Activated naive CD8-positive, alpha-beta T cell treated with anti-CD3 and anti-CD28 coated beads, Interleukin-2, amount 50 U/mL, for 16 hours (primary cell): ENCODE measurements around the gene TCFL5.

Experiments used
- DNase-seq: peaks from one replicate; pipeline ENCODE4 v3.0.0-alpha.2; 2020; ENCODE audit warnings: low read depth, low spot score

The TCFL5 gene

DNA sequence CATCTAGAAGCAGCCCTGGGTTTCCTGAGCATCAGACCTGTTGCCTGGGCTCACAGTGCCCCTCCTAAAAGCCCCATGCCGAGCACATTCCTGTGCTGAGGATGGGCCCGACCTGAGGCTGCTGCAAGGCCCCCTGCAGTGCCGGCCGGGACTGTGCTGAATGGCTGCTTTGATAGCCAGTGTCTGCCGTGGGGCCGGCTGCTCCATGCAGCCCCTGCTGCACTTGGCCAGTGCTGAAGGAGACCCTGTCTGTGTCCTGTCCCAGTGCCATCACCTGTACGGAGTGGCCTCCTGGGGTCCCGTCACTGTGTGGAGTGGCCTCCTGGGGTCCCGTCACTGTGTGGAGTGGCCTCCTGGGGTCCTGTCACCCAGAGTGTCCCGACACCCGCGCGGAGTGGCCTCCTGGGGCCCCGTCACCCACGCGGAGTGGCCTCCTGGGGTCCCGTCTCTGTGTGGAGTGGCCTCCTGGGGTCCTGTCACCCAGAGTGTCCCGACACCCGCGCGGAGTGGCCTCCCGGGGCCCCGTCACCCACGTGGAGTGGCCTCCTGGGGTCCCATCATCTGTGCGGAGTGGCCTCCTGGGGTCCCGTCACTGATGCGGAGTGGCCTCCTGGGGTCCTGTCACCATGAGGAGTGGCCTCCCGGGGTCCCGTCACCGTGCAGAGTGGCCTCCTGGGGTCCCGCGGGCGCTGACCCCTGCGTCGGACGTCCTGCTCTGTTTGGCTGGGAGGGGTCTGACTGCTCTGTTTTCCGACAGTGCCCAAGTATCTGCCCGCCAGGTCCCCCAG, 37.7 kb downstream of the TCFL5 start:
- DNase-seq = no peak

DNA sequence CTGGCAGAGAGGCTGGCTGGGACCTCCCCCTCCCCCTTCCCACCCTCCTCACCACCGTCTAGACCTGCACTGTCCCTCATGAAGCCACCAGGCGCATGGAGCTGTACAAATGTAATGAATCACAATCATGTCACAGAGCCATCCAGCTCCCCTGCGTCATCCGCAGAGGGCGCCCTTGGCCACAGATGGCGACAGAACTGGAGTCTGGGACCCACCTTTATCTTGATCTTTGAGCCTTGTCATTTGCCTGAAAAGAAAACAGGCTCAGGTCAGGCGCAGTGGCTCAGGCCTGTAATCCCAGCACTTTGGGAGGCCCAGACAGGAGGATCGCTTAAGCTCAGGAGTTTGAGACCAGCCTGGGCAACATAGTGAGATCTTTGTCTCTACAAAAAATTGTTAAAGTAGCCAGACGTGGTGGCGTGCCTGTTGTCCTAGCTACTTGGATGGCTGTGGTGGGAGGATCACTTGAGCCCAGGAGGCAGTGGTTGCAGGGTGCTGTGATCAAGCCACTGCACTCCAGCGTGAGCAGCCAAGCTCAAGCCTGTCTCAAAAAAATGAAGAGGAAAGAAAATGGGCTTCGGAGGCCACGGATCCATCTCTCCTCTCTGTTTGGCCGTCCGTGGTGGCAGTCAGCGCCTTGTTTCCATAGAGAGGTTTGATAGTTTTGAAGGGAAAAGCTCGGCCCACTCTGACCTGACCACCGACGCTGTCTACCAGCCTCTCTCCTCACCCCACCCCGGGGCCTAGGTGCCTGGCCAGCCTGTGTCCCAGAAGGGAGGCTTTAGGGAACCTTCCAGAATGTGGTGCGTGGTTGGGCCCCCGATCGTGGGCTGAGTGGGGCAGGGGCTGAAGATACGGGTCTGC, 38.6 kb downstream of the TCFL5 start:
- no peak for DNase-seq

DNA sequence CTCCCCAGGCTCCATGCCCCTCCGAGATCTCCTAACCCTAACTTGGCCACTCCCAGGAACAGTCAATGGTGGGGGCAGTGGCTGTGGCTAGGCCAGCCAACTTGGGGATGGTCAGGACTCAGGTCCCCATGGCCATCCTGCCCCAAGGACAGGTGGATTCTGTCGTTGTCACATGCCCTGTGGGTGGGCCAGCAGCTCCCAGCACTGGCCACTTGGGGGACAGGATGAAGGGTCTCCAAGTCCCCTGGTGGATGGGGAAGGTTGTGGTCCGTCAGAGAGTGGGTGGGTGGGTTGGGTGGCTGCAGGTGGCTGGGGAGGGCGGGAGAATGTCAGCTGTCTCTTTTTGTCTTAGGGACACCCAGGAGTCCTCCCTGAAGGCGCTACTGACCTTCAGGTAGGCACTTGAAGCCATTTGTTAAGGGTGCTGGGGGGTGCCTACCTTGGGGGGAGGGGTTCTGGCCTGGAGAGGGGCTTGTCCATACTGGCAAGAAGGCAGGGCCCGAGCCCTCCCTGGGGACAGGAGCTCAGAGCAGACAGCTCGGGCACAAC, 39.3 kb downstream of the TCFL5 start:
- DNase-seq = no peak

DNA sequence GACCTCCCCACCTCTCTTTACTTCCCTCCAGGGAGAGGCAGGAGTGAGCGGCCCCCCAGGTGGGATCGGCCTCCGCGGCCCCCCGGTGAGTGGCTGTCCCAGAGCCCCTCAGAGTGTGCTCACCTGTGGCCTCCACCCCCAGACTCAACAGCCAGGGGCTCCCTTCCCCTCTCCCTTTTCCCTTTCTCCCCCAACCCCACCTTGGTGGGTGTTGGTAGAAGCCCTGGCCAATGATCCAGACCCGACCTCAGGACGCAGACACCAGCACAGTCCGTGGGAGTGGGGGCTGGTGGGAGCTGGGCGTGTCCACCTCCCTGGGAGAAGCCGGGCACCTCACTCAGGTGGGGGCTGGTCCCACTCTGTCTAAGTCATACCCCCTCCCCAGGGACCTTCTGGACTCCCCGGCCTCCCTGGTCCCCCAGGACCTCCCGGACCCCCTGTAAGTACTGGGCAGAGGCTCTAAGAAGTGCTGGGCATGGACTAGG, 39.9 kb downstream of the TCFL5 start:
- no peak for DNase-seq

DNA sequence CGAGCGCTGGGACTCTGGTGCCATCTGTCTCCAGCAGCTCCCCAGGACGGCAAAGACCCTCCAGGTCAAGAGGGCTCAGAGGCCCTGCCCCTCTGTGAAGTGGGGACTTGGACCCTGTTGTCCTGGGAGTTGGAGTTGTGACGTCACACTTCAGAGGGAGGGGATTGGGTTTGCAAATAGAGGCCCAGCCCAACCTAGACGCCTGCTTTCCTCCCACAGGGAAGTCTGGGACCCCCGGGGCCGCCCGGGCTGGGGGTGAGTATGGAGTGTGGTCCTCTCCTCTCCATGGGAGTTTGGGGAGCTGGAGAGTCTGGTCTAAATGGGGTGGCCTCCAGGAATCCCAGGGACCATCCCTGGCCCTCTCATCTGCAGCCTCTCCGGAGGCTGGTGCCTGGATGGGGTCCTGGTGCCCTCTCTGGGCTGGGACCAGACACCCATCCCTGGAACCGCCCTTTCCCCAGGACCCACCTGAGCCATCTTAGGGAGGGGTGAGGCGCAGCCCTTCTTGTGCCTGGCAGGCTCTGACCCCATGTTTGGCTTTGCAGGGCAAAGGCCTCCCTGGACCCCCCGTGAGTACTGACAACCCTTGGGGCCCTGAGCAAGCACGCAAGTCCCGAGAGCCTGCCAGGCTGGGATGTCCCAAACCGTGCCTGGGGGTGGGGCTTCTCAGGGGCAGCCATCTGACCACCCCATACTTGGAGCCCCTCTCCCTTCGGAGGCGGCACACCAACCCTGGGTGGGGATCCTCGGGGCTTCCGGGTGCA, 40.5 kb downstream of the TCFL5 start:
- no peak for DNase-seq

DNA sequence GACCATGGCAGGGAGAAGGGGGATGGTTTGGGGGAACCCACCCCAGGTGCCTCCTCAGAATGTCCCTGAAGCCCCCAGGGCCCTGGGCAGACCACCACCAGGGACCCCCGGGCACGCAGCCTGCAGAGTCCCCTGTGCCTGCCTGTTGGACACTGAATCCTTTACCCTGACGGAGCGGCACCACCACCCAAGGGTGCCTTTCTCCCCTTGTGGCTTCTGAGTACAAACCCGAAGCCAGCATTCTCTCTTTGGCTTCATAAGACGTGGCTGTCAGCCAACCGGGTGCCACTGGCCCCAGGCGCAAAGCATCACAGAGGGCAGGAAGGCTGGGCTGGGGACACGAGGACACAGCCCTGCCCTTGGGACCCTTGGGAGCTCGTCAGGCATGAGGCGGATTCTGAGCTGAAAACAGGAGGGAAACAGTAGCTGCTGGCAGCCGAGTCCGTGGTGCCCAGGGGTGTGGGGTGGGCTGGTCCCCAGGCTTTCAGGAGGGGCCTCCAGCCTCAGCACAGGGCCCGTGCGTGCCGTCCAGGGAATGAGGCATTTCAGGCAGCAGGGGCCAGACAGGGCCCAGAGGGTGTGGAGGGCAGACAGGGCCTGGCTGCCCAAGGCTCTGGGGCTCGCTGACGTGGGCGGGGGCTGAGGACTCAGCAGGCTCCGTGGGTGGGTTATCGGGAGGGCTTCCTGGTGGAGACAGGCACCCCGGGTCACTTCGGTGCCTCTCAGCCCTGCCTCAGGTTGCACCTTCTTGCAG, 41.2 kb downstream of the TCFL5 start:
- no peak for DNase-seq

DNA sequence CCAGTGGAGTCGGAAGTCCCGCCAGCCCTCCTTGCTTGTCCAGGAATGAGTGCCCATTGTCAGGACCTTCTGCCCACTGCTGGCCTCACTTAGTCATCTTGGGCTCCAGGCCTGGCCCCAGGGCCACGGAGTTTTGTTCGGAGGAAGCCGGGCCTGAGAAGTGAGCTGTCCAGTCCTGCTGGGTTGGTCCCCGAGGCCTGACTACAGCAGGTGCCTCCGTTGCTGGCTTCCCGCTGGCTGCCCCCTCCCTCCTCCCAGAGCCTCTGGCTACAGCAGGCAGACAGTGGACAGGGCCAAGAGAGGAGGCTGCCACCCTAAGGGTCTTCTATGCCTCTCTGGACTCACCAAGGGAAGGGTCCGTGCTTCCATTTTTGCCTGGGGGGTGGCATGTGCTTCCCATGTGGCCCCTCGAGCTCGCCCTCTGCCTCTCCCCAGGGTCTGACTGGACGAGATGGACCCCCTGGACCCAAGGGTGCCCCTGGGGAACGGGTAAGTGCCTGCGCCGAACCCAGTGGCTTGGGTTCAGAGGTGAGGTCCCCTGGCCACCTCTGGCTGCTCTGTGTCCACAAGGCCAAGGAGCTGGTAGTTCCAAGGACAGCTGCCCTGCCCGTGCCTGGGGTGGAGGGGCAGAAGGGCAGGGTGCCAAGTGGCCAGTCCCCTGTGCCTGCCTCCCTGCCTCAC, 42.0 kb downstream of the TCFL5 start:
- no peak for DNase-seq

DNA sequence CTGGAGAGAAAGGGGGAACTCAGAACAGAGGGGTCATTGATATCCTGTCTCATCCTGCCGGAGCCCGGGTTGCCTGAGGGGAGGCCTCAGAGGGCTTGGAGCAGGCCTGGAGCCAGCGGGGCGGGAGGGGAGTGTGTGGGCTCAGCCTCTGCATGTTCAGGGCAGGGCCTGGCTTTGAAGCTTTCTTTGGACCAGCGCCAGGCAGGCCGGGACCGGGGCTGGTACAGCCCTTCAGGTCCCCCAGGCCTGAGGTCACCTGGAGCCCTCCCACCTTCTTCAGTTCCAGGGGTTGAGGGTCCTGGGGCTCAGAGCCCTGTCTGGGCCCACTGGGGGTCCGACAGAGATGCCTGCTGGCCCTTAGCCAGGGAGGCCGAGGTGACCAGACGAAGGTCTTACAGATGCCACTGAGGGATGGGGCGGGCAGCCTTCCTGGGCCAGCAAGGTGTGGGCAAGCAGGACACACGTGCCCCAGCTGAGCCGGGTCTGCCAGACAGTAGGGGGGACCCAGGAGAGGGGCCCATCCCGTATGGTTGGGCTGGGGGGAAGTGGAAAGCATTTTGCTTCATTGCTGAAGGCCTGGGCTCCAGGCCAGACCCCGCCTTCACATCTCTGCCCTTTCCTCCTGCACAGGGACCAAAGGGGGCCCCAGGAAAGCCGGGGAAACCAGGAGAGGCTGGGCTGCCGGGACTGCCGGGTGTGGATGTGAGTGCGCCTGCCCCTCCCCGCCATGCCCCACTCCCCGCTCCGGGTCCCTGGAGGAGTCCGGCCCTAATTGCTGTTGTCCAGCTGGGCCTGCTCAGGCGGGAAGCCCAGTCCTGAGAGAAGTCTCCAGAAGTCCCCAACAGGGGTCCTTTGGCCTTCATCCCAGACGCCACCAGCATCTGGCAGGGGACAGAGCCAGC, 42.8 kb downstream of the TCFL5 start:
- no peak for DNase-seq

DNA sequence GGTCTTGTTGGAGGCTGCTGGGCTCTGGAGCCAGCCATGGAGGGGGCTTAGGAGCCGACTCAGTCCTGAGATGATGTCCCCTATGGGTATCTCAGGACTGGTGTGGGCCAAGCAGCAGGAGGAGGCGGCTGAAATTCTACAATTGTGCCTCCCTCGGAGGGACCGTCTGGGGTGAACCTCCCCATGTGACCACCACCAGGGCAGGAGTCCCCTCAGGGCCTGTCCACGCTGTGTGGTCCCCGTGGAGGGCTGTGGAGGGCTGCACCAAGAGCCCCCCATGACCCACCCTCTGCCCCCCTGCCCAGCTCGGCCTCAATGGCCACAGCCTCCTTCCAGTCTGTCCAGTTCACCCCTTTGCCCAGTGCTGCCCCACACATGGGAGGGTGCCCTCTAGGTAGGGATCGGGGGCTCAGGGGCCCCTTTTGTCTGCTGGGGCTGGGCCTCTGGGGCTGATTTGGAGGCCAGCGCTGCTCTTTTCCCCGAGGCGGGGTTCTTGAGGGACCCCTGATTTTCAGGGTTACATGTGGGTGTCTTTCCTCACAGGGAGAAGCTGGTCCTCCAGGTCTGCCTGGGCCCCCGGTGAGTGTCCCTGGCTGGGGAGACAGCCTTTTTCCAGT, 43.5 kb downstream of the TCFL5 start:
- DNase-seq = no peak

DNA sequence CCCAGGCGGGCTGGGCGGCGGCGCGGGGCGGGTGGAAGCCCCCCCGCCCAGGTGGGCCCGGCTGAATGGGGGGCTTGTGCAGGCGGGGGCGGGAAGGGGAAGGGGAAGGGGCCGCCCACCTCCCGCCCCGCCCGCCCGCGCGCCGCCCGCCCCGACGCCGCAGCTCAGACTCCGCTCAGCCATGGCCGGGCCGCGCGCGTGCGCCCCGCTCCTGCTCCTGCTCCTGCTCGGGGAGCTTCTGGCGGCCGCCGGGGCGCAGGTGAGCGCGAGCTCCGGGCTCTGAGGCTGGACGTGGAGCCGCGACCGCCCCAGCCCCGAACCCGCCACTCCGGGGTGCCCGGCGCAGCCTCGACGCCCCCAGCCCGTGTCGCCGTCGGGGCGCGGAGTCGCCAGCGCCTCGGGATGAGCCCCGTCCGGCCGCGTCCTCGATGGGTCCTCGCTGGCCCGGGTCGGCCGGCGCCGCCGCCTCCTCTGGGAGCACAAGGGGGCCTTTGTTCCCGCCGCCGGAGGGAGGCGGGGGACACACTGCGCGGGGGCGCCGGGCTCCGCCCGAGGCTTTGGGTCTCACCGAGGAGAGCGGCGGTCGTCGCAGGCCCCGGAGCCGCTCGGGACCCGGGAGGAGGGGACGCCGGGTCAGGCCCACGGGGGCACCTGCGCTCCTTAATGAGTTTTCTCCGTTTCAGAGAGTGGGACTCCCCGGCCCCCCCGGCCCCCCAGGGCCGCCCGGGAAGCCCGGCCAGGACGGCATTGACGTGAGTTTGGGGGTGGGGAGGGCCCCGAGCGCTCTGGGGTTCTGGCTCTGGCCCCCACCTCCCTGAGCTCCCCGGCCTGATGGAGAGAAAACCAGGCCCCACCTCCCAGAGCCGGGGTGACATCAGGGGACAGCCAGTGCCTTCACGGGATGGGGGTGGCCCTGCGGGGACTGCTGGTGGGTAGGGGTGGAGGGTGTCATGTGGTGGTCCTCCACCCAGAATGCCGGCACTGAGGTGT, 44.4 kb downstream of the TCFL5 start, which contains the start of gene COL9A3:
TSS of gene COL9A3 (plus strand) at position 167 of the 990 bp plus-strand sequence. CDS start at position 182, 15 bp downstream.
- DNase-seq = no peak

DNA sequence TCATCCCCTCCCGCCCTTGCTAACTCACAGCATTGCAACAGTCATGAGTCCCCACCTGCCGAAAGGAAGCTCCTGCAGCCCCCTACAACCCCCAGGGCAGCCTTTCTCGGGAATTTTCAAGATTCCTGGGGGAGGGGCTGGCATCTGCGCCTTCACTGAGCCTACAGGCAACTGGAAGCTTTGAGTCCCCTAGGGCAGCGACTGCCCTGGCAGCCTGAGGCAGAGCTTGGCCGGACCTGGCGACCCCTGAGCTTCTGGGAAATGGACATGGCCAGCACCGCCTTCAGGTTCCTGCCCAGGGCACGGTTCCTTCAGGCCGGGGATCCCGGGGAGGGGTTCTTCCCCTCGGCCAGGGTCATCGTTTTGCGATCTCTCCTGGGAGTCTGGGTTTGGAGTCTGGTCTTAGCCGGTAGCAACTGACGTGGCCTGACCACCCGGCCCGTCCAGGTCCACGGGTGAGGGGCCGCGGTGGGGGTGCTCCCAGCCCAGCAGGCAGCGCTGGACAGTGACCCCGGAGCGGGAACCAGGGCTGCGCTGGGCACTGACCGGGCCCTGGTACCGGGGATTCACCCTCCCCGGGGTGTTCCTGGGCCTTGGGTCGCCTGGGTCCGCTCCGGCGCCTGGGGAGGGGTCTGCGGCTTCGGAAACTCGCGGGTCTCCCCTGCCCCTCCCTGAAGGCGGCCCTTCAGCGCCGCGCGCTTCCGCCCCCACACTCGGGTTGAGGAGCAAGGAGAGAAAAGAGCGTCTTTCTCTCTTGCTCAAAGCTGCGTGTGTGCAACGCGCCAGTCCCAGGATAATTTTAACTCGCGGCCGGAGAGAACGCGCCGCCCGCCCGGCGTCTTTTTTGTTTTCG, 45.4 kb downstream of the TCFL5 start:
- no peak for DNase-seq

DNA sequence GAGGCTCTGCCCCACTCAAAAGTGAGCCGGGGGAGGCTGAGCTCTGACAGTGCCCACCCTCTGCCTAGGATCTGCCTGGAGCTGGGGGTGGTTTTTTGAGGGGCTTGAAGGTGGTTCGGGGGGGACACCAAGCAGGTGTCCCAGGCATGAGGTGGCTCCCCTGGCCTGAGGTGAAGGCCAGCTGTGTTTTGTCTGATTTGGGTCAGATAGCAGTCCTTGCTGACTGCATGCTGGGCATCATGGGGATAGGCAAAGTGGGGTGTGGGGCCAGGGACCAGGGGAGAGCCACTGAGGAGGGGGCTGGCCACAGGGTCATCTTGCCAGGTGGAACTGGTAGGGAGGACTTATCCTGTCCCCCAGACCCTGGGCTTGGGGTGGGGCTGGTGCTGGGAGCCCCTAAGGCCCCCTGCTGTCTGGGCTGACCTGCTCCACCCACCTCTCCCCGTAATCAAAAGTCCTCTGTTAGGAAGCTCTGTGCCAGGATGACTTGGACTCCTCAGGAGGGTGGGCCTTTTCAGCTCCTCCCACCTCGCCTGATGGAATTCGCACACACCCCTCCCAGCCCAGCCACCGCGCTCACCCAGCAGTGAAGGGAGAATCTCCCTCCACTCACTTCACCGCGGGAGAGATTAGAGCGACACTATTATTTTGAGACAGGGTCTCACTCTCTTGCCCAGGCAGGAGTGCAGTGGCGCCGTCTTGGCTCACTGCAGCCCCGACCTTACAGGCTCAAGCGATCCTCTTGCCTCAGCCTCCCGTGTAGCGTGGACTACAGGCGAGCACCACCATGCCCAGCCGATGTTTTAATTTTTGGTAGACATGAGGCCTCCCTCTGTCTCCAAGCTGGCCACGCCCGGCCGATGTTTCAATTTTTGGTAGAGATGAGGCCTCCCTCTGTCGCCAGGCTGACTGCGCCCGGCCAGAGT, 46.3 kb downstream of the TCFL5 start:
- DNase-seq = no peak

DNA sequence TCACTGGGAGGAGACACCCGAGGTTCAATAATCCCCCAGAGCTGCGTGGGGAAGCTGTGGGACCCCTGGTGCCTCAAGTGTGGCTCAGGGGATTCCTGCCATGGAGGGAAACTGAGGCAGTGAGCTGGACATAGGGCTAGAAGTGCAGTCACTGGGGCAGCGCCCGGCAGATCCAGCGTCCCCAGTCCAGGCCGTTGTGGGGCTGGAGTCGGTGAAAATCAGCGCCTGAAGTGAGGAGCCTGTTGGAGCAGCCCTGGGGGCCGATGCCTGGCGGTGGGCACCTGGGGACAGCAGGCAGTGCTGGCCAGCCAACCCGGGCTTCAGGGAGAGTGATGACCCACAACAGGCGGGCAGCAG, 46.9 kb downstream of the TCFL5 start:
- DNase-seq = no peak

DNA sequence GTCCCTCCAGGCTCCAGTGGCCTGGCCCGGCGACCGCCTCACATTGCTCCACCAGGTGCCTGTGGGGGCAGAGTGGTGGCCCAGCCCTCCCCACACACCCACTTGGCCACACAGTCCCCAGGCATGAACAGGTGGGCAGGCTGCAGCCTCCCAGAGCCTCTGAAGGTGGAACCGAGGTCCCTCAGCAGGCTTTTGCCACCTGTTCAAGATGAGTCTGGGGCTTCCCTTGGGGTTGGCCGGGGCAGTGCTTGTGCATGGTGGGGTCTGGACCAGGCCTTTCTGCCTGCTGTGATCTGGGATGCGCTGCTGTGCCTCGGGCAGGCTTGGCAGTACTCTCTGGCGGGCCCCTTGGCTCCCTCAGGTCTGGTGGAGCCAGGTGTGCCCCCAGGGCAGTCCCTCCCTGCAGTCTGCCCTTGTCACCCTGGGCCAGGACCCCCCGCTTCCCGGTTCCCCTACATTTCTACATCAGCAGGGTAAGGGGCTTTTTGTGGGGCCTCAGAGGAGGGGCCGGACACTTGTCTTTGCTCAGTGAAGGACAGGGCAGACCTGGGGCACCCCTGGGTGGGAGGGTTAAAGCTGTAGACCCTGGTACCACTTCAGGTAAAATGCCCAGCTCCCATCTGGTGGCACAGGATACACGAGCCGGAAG, 47.4 kb downstream of the TCFL5 start:
- DNase-seq = no peak

DNA sequence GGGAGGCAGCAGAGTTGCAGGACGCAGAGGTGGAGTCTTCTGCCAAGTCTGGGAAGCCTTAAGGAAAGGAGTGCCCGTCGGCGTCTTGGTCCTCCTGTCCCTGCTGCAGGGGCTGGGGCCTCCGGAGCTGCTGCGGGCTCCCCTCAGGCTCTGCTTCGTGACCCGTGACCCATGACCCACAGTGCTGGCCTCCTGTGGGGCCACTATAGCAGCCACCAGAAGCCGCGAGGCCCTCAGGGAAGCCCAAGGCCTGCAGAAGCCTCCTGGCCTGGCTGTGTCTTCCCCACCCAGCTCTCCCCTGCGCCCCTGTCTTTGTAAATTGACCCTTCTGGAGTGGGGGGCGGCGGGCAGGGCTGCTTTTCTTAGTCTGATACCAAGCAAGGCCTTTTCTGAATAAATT, 48.0 kb downstream of the TCFL5 start:
- no peak for DNase-seq
